CD4-positive, alpha-beta T cell (primary cell): ENCODE data around the gene GOLGA1. TPM values are rescaled to one million over a fixed set of nuclear protein-coding genes. Genes with fewer than 3 reads are reported as not detected.

ENCODE experiments used
- ATAC-seq: fragments of 200-7000 bp; cut with Tn5 transposase; one replicate; pipeline ENCODE4 v1.10.0; 2022; ENCODE audit warnings: mild to moderate bottlenecking; ENCODE audit not compliant: poor library complexity
- CTCF ChIA-PET: fragments of 350-600 bp; sonication (Branson Sonifier 250); formaldehyde crosslinking; loops from one replicate; lab custom pipeline; 2021; ENCODE audit warnings: antibody characterized with exemption, inconsistent platforms; lab: Charles Lee
- POLR2A ChIA-PET: fragments of 350-600 bp; sonication (Branson Sonifier 250); formaldehyde crosslinking; loops from one replicate; lab custom pipeline; 2021; ENCODE audit warnings: antibody characterized with exemption, inconsistent platforms; lab: Charles Lee
- DNase-seq, 14 experiments: peaks; one replicate each; pipeline ENCODE4 v3.0.0-alpha.2; 2013 to 2020; ENCODE audit warnings: mixed read lengths in 2 of 14
- H3K27ac ChIP-seq, 2 donors: one replicate each; pipeline versions ENCODE4 v1.5.1 to v1.7.0; 2013; ENCODE audit warnings: low read length in 2 of 2, low read depth in 1 of 2, mild to moderate bottlenecking in 1 of 2
- H3K27me3 ChIP-seq, 2 experiments: 1 replicate in 1 of 2; 2 replicates in 1 of 2; pipeline versions ENCODE4 v1.6.1 to v1.7.0; 2013; ENCODE audit warnings: low read length in 2 of 2, control low read depth in 1 of 2, mild to moderate bottlenecking in 1 of 2, moderate library complexity in 1 of 2; ENCODE audit not compliant: insufficient read depth in 2 of 2, control insufficient read depth in 1 of 2
- H3K36me3 ChIP-seq: one replicate; pipeline ENCODE4 v1.6.1; 2013; ENCODE audit warnings: low read length, control low read depth; ENCODE audit not compliant: insufficient read depth
- H3K4me1 ChIP-seq: one replicate; pipeline ENCODE4 v1.6.1; 2013; ENCODE audit warnings: low read length, control low read depth; ENCODE audit not compliant: insufficient read depth
- H3K4me3 ChIP-seq: one replicate; pipeline ENCODE4 v1.5.1; 2013; ENCODE audit warnings: mild to moderate bottlenecking, low read length, moderate library complexity
- H3K9me3 ChIP-seq, 2 experiments: 1 replicate in 1 of 2; 2 replicates in 1 of 2; pipeline versions ENCODE4 v1.6.1 to v1.7.0; 2013; ENCODE audit warnings: low read length in 2 of 2, mild to moderate bottlenecking in 2 of 2, control low read depth in 1 of 2, moderate library complexity in 1 of 2; ENCODE audit not compliant: control insufficient read depth in 1 of 2, insufficient read depth in 1 of 2
- H3K27ac Mint-ChIP-seq: one replicate; pipeline ENCODE4 v1.8.0; 2020; ENCODE audit warnings: mixed read lengths
- H3K27me3 Mint-ChIP-seq: one replicate; pipeline ENCODE4 v1.8.0; 2021; ENCODE audit warnings: mixed read lengths
- H3K36me3 Mint-ChIP-seq: one replicate; pipeline ENCODE4 v1.8.0; 2021; ENCODE audit warnings: low read depth, mixed read lengths
- H3K4me1 Mint-ChIP-seq: one replicate; pipeline ENCODE4 v1.8.0; 2021; ENCODE audit warnings: low read depth, mixed read lengths
- H3K4me3 Mint-ChIP-seq: one replicate; pipeline ENCODE4 v1.8.0; 2020; ENCODE audit warnings: mild to moderate bottlenecking, mixed read lengths
- H3K9me3 Mint-ChIP-seq: one replicate; pipeline ENCODE4 v1.8.0; 2020; ENCODE audit warnings: mixed read lengths
- intact Hi-C, 2 experiments: fragments of 100-400 bp; cut with DNase I in 1 of 2; cut with micrococcal nuclease in 1 of 2; formaldehyde crosslinking; loops; one replicate each; pipeline versions ENCODE4 v1.15.1 to v1.9.0; 2023 to 2025; cut with DNase I, micrococcal nuclease
- total RNA-seq, 174 experiments: library from RNA in 2 of 174; stranded (reverse) in 2 of 174; gene quantifications; one replicate each; pipeline ENCODE4 v1.2.3 and lab custom pipeline; 2021 to 2026
- TF ChIP-seq, protein P1 (sequence below): fragments of 200-600 bp; IDR thresholded peaks from one replicate; pipeline ENCODE4 v1.8.0; 2022; ENCODE audit warnings: antibody characterized with exemption, mild to moderate bottlenecking

The GOLGA1 gene
- total RNA-seq, 2 experiments from 2014 or later = 12.9 to 22.2 TPM

- no peaks in the 10 kb centered on the region for H3K9me3 Mint-ChIP-seq
- Histone ChIP-seq H3K36me3 (no peaks in the 10 kb centered on the region), H3K4me1 (no peaks in the 10 kb centered on the region), H3K27ac (no peak overlapping the region), H3K9me3 (no peaks in the 10 kb centered on the region), H3K4me3 (no peak overlapping the region), H3K27me3 (peaks cover 0 to 2% of the 10 kb centered on the region in 2 experiments)
- no peak overlapping the region for H3K27ac Mint-ChIP-seq
- TF ChIP-seq, protein P1, sequence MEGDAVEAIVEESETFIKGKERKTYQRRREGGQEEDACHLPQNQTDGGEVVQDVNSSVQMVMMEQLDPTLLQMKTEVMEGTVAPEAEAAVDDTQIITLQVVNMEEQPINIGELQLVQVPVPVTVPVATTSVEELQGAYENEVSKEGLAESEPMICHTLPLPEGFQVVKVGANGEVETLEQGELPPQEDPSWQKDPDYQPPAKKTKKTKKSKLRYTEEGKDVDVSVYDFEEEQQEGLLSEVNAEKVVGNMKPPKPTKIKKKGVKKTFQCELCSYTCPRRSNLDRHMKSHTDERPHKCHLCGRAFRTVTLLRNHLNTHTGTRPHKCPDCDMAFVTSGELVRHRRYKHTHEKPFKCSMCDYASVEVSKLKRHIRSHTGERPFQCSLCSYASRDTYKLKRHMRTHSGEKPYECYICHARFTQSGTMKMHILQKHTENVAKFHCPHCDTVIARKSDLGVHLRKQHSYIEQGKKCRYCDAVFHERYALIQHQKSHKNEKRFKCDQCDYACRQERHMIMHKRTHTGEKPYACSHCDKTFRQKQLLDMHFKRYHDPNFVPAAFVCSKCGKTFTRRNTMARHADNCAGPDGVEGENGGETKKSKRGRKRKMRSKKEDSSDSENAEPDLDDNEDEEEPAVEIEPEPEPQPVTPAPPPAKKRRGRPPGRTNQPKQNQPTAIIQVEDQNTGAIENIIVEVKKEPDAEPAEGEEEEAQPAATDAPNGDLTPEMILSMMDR = no peak
- DNase-seq = no peak
- H3K4me1 Mint-ChIP-seq = no peaks in the 10 kb centered on the region
- intact Hi-C loops = no loop called here
- CTCF ChIA-PET = no interaction called here
- H3K36me3 Mint-ChIP-seq = no peaks in the 10 kb centered on the region
- H3K4me3 Mint-ChIP-seq = no peak overlapping the region
- ATAC-seq = no peak
- peaks cover 6% of the 10 kb centered on the region for H3K27me3 Mint-ChIP-seq
- POLR2A ChIA-PET = no interaction called here
These were observed 110.3 kb downstream of the GOLGA1 start for GRCh38 chr9:124830593-124830992.

GRCh38 chr9:124829334-124829669 is 111.6 kb downstream of the GOLGA1 start:
- POLR2A ChIA-PET = no interaction called here
- no peaks in the 10 kb centered on the region for H3K27me3 Mint-ChIP-seq
- no peak overlapping the region for H3K27ac Mint-ChIP-seq
- CTCF ChIA-PET = no interaction called here
- no peaks in the 10 kb centered on the region for H3K4me1 Mint-ChIP-seq
- H3K27ac ChIP-seq = no peak overlapping the region
- intact Hi-C loops = no loop called here
- no peak overlapping the region for H3K4me3 ChIP-seq
- H3K4me3 Mint-ChIP-seq = no peak overlapping the region
- no peaks in the 10 kb centered on the region for H3K36me3 Mint-ChIP-seq
- ATAC-seq = no peak
- H3K9me3 ChIP-seq = no peaks in the 10 kb centered on the region
- no peak for DNase-seq
- no peaks in the 10 kb centered on the region for H3K4me1 ChIP-seq
- TF ChIP-seq, protein P1 = no peak
- peaks cover 0 to 2% of the 10 kb centered on the region in 2 experiments for H3K27me3 ChIP-seq
- H3K36me3 ChIP-seq = no peaks in the 10 kb centered on the region
- no peaks in the 10 kb centered on the region for H3K9me3 Mint-ChIP-seq

DNA sequence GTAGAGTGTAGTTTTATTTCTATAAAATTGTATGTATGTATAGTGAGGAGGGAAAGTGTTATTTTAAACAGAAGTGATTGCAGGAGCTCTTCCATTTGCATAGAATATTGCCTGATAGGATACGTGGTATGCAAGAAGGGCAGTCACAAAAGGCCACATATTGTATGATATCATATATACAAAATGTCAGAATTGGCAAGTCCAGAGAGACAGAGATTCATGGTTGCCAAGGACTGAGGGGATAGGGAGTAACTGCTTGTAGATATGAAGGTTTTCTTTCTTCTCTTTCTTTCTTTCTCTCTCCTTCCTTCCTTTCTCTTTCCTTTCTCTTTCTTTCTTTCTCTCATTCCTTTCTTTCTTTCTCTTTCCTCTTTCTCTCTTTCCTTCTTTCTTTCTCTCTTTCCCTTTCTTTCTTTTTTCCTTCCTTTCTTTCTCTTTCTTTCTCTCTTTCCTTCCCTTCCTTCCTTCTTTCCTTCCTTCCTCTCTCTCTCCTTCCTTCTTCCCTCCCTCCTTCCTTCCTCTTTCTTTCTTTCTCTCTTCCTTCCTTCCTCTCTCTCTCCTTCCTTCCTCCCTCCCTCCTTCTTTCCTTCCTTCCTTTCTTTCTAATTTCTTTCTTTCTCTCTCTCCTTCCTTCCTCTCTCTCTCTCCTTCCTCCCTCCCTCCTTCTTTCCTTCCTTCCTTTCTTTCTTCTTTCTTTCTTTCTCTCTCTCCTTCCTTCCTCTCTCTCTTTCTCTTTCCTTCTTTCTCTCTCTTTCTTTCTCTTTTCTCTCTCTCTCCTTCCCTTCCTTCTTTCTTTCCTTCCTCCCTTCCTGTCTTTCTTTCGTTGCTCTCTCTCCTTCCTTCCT is 112.2 kb downstream of the GOLGA1 start:
- Mint-ChIP-seq H3K4me1 (no peaks in the 10 kb centered on the region), H3K36me3 (no peaks in the 10 kb centered on the region), H3K4me3 (no peak overlapping the region), H3K9me3 (no peaks in the 10 kb centered on the region), H3K27ac (no peak overlapping the region), H3K27me3 (no peaks in the 10 kb centered on the region)
- H3K36me3 ChIP-seq = no peaks in the 10 kb centered on the region
- no peaks in the 10 kb centered on the region for H3K4me1 ChIP-seq
- H3K27ac ChIP-seq = no peak overlapping the region
- no peak overlapping the region for H3K4me3 ChIP-seq
- CTCF ChIA-PET = no interaction called here
- DNase-seq (no peak), ATAC-seq (no peak)
- POLR2A ChIA-PET = no interaction called here
- H3K9me3 ChIP-seq = no peaks in the 10 kb centered on the region
- peaks cover 0 to 2% of the 10 kb centered on the region in 2 experiments for H3K27me3 ChIP-seq
- intact Hi-C loops = no loop called here
- TF ChIP-seq, protein P1 = no peak

Other genes with a start within 250 kb of the GOLGA1 start
- not detected for gene NR6A1, start 169.8 kb downstream of the GOLGA1 start, total RNA-seq
- not detected for gene OLFML2A, start 163.9 kb downstream of the GOLGA1 start, total RNA-seq
- gene WDR38, start 87.6 kb downstream of the GOLGA1 start, total RNA-seq = not detected
- 1,000 to 10,000 TPM; 2,088 to 2,142 TPM for gene RPL35, start 79.1 kb downstream of the GOLGA1 start, total RNA-seq
- 10 to 100 TPM; 36.8 to 37.0 TPM for gene ARPC5L, start 79.0 kb downstream of the GOLGA1 start, total RNA-seq
- gene SCAI, start 202.4 kb upstream of the GOLGA1 start, total RNA-seq = 10 to 100 TPM; 11.6 to 13.4 TPM
- gene PPP6C, start 248.7 kb upstream of the GOLGA1 start, total RNA-seq = 10 to 100 TPM; 32.9 to 35.3 TPM